Amniotic stem cell (primary cell): ENCODE results near the gene C1QL1.

ENCODE experiments used
- DNase-seq: peaks from one replicate; lab custom pipeline; 2025; lab: John Stamatoyannopoulos, UW

Gene C1QL1

DNA sequence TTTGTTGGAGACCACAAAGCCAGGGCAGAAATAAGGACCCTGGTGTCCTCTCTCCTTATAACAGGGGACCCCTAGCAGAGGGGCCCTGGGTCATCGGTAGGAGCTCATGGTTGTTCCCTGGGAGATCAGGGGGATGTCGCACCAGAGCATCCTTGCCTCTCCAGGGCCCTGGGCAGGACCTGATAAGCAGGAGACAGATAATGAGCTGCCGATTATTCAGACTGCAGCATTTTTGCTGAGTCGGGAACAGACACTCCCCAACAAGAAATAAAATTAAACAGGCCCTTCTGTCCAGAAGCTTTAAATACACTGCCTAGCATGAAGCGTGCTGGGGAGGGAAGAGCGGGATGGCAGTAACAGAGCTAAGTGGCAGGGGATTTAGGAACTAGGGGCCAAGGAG lies 37.4 kb downstream of the C1QL1 start:
- no peak for DNase-seq

DNA sequence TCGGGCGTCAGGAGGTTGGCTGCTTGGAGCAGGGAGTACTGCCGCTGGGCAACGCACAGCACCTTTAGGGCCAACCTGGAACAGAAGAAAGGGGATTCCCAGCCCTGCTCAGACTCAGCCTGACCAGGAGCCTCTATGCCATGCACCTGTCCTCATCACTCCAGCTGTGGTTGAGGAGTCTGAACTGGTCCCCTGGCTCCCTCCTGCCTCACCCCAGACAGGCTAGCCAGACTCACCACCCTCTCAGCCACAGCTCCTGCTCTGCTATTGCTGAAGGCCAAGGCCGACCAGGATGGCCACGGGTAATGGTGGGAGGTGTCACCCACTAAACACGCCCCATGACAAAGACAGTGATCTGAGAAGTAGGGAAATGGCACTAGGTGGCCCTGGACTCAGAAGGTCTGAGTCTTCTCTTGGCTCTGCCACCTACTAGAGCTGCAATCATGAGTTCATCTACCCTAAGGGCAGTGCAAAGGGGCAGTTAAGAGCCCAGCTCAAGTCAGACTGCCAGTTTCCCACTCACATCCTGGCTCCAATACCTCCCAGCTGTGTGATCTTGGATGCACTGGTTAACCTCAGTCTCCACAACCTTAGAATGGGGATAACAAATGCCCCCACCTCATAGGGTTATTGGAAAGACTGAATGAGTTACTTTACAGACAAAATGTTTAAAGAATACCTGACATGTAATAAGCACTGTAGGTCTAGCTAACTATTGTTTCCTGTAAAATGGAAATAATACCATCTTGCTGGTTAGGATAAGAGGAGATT lies 39.0 kb downstream of the C1QL1 start:
- DNase-seq = no peak

DNA sequence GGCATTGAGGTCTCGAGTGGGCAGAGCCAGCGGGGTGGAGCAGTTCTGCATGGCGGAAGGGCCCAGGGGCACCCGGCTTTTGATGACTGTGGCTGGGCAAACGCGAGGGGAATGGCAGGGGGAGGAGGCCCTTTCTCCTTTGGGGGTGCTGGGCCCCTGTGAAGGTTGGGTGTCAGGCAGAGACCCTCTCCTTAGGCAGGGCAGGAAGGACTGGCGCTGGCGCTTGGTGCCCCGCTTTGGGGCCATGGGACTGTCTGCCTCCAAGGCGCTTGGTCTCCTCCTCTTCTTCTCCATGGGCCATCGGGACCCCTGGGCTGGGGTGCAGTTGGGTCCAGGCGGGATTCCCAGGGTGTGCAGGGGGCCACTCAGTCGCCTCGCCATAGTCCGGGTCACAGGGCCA lies 40.0 kb downstream of the C1QL1 start:
- no peak for DNase-seq

DNA sequence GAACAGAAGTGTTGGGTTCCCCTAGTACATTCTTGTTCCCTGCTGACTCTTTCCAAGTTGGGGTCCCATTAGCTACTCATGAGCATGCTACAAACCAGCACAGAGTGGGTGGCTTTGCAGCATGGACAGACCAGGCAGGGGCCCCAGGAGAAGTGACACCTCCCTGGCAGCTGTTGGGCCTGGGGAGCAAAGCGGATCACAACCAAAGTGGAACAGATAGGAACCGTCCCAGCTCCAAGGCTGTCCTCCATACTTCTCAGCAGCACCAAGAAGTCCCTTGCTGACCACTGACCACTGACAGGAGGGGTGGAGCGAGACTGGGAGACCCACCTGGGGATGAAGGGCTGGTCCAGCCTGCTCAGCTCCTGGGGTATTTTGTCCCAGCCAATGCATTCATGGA lies 40.4 kb downstream of the C1QL1 start:
- DNase-seq = no peak

DNA sequence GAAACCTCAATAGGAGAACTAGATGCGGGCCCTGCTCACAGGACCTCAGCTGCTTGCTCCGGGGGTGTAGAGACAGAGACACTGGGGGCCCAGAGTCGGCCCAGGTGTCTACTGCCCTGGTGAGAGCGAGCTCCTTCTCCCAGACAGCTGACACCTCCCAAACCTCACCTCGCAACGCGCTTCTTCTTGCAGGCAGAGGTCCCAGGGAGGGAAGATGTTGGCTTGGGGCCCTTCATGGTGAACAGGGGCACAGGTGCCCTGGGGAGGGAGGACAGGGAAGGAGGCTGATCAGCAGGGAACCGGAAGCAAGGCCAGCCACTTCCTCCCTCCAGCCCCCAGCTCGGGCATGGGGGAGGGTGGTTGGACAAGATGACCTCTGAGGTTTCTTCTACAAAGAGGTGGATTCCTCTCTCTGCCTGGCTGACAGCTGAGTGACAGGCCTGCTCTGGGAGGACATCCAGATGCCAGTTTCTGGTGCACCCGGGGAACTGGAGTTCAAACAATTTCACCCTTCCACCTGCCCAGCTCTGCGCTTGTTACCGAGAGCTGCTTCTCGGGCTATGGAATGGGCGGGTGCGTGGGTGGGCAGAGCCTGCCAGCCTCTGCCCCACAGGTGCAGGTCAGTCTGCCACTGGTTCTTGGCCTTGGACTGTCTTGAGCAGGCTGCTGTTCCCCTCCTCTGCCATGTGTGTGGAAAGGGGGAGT lies 41.1 kb downstream of the C1QL1 start:
- no peak for DNase-seq

DNA sequence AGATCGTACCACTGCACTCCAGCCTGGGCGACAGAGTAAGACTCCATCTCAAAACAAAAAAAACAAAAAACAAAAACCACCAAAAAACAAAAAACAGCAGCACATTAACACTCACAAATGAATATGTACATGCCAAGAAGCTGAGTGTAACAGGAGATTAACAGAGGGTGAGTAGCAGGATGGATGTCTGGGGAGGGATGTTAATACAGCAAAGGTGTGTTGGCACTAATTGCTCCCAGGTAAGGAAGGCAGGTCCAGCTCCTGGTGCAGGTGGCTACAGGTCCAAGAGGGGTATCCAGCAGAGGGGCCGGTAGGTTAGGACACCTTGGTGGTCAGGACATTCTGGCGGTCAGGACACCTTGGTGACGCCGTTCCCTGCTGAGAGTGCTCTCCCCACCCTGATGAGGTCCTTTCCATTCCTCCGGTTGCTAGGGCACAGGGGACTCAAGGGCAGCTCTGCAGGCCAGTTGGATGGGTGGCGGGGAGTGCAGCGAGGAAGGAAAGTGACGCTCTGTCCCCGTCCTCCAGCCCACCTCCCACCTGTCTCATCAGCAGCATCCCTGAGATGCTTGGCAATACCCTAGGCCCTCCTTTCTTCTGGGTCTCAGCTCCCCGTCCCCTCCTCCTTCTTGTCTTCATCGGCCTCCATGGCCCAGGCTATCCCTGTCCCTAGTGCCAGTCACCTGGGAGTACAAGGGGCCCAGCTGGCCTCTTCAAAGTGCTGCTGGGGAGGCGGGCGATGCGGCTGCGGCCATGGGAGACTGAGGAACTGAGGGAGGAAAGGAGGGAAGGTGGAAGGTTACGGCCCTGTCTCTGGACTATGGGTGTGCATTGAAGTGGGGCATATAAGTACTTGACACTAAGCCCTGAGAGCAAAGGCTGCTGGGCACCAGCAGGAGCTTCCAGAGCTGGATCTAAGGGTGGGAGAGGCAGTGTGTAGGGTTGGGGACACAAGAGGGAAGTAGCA lies 42.1 kb downstream of the C1QL1 start:
- no peak for DNase-seq

DNA sequence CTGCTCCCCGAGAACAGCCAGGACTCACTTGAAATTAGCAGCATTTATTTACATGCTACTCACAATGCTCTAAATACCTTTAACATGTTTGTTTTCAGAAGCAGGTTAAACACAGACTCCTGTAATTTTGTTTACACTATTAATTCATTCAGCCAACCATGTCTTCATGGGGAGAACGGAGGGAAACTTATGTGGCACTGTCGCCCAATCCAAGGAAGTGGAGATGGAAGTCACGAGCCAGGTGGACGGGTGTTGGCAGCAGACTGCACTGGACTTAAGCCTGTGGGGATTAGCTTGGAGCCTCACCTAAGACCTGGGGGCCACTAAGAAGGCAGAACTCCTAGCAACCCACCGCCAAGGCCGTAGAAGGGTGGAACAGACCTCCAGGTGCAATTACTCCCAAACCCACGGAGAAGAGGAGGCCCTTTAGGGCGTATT lies 44.0 kb downstream of the C1QL1 start:
- no peak for DNase-seq

DNA sequence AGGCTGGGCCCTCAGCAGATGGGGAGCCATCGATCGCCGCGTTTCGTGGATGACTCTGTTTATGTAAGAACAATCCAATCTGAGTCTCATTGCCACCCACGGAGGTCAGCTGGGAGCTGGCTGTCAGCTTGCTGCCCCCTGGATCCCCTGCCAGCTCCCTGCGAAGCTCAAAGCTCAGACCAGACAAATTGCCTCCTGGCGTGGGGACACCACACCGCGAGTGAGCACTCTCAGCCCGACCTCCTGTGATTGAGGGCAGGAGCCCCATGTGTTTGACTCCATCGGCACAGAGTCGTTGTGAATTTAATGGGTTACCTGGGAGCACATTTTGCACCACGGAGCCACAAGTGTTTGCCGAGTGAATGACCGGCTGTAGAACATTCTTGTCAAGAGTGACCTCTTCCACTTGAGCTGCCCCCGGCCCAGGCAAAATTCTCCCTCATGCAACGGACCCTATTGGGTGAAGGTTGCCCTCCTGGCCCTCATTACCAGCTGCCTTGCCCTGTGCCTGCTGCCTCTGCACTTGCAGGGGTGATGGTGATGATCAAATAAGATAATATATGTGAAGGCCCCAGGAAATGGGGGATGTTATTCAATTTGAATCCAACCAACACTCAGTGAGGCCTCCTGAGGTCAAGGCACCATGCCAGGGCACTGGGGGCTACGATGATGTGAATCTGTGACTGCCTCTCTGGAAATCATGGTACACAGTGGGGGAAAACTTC lies 45.2 kb downstream of the C1QL1 start:
- no peak for DNase-seq

DNA sequence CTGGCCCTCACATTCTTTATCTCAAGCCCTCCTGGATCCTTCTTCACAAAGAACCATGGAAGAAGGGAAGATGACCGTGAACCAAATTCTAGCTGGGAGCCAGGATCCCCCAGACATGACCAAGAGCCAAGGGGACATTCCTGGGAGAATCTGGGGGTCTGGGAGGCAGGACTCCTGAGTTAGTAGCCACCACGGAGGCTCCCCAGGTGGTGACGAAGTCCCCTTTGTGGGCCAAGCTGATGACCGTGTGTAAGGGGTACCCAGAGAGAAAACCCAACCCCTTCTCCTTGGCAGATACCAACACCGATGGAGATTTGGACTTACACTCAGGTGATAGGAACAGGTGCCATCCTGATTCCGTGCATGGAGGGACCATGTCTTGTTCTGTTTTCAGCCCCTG lies 46.0 kb downstream of the C1QL1 start:
- DNase-seq = no peak

DNA sequence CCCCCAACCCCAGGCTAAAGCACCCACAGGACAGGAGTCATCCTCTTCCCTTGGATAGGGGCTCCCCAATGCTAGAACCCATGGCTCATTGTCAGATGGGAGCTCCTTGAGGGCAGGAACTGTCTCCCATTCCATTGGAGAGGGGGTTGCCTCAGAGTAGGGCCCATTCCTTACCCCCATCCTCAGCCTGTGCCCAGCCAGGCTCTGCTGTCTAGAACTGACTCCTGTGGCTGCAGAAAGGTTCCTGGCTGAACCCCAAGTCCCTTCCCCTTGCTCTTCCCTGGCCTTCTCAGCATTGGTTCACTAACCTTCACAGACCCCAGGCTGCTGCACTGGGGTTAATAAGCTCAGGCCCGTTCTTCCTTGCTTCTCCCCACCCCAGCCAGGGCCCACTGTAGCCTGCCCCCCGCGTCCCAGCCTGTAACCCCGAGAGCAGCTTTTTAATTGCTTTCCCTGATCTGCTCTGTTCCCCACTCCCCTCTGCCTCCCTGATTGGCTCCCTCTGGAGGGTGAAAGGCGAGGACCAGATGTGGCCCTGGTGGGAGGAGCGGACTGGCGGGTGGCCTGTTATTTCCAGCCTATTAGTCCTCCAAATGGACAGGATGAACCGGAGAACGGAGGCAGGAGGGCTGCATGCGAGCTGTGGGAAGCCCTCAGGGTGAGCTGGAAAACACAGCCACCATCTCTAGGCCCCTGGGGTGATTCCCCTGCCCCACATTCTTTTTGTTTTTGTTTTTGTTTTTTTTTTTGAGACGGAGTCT lies 46.8 kb downstream of the C1QL1 start:
- DNase-seq = no peak

DNA sequence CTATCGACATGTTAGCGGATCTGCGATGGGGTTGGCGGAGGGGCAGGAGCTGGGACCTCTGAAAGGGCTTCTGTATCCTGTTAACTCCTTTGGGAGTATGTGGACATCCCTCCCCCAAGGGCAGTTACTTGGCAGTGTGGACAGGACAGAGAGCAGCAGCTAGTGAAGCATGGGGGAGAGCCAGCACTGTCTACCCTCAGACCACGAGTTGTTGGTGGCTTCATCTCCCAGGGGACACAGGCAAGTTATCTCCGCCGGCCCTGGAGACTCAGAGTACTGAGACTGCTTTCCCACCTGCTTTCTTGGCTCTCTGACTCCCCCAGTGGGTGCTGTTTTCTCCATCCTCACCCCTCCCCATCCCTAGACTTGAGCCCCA lies 47.5 kb downstream of the C1QL1 start:
- DNase-seq = no peak

DNA sequence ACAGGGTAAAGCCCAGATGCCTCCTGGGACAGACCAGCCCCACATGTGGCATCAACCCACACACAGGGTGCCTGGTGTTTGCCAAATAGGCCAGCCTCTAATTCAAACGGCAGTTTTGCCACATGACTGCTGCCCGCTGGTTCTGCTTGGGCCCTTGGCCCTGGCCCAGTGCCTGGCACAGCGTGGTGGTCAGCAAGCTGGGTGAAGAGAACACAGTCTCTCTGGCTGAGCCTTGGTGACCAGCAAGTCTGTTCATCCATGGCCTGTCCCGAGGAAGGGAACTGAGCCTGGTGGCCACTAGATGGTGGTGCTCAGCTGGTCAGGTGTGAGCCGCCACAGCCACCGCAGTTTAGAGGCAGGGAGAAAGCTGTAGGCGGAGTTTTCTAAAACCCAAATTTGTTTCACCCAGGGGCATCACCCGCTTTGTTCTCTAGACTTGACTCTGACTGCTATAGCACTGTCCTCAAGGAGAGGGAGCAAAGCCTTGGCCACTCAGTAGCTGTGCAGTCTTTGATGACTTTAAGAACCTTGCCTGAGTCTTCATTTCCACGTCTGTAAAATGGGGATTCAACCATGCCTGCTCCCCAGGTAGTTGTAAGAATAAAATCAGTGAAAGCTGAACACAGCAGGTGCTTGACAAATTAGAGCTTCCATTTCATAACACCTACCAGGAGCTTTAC lies 48.1 kb downstream of the C1QL1 start:
- DNase-seq = peak; percentile 32

DNA sequence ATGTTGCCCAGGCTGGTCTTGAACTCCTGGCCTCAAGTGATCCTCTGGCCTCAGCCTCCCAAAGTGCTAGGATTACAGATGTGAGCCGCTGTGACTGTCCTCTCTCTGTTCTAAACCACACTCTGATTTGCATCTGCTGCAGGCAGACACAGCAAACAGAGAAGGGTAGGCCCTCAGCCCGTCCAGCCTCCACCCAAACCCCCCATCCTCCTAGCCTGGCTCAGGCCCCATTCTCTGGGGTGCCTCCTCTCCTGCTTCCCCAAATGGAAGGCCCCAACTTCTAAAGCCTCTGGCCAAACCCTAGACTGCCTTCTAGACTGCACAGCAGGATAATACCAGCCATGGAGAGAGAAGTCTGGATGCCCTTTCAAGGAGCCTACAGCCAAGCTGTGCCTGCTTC lies 48.7 kb downstream of the C1QL1 start:
- DNase-seq = no peak

DNA sequence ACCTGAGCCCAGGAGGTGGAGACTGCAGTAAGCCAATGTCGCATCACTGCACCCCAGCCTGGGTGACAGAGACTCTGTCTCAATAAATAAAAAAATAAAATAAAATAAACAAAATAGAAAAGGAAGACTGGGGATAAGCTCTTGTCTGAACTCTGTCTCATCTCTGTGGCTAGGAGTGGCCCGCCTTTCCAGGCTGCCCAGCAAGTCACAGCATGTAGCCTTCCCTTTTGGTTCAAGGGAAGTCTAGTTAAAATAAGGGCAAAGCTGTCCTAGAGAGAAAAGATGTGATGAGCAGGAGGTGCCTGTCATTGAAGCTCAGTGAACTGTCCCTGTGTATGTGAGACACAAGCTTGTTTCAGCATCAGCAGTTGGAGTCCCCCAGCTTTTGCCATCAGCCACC lies 50.1 kb downstream of the C1QL1 start:
- DNase-seq = no peak

DNA sequence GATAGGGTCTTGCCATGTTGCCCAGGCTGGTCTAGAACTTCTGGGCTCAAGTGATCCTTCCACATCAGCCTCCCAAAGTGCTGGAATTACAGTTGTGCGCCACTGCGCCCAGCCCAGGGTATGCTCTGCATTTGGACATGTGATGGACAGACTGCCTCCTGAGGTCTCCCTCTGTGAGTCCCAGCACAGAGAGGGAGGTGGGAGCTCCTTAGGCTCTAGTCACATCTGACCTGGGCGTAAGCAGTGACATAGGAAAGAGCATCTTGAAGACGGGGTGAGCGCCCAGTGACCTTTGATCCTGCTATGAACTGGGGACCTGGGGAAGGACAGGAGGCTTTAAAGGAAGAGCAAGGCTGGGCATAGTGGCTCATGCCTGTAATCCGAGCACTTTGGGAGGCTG lies 50.6 kb downstream of the C1QL1 start:
- no peak for DNase-seq

DNA sequence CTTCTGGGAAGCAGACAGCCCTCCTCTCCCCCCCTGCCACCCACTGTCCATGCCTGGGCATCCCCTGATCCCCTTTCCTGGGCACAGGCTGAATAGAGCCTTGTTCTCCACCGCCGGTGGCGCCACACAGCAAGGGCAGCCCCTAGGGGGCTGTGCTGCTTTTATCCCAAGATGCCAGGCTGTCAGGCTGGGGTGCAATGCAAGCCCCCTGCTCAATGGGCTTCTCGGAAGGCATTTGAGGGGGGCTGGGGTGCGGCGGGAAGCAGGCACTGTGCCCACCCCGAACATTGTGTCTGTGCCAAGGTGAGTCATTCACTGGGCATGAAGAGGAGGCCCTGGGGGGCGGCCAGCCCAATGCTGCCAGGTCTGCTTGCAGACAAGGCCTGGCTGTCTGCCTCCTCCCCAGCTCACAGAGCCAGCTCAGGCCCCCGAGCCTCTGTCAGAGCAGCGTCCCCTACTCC lies 51.3 kb downstream of the C1QL1 start:
- no peak for DNase-seq

DNA sequence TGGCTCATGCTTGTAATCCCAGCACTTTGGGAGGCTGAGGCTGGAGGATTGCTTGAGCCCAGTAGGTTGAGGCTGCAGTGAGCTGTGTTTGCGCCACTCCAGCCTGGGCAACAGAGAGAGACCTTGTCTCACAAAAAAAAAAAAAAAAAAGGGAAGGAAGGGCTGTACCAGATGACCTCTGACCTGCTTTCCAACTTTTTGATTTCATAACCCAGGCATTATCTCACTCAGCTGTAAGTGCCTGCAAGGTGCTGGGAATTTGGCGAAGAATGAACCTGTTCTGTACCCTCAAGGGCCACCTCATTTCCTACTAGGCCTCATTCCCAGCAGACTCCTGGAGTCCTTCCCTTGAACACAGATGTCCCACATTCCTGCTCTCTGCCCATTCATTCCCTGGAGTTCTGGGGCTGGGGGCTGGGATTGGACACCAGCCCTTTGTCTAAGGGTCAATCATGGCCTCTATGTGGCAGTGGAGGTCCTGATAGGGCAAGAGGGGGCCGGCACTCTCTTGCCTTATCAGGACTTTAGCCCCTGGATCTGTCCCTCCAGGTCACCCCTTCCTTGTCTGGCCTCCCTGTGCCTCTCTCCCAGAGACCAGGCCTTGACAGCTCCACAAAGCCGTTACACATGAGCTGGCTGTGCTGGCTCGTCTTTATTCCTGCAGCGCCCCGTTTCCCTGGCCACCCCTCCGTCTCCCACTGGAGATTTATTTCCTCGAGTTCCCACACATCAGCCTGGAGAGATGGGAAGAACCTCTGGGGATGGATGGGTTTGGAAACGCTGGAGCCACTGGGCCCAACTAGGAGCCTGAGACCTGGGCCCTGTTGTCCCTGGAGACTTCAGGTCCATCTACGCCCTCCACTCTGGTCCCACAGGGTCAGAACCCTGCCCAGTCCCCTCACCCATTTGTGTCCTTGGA lies 52.0 kb downstream of the C1QL1 start:
- no peak for DNase-seq

DNA sequence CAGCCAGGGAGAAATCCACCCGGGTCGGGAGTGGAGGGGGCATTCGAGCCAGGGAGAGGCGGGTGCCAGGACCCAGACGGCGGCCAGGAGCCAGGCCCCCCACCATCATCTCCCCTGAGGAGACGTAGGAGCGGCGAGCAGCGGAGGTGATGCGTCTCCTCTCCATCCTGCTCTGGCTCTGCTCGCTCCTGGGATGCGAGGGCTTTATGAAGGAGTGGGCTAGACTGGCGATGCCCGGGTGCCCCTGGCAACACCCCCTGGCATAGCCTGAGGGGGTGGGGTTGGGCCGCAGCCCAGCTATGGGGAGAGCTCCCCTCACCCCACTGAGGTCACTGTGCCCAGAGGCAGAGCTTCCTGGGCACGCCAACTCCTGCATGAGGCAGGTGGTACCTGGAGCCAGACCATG lies 52.8 kb downstream of the C1QL1 start, which contains the start of gene GFAP:
TSS of gene GFAP (minus strand) at position 180 of the 406 bp plus-strand sequence. CDS start at position 166, 14 bp downstream.
- DNase-seq = no peak

DNA sequence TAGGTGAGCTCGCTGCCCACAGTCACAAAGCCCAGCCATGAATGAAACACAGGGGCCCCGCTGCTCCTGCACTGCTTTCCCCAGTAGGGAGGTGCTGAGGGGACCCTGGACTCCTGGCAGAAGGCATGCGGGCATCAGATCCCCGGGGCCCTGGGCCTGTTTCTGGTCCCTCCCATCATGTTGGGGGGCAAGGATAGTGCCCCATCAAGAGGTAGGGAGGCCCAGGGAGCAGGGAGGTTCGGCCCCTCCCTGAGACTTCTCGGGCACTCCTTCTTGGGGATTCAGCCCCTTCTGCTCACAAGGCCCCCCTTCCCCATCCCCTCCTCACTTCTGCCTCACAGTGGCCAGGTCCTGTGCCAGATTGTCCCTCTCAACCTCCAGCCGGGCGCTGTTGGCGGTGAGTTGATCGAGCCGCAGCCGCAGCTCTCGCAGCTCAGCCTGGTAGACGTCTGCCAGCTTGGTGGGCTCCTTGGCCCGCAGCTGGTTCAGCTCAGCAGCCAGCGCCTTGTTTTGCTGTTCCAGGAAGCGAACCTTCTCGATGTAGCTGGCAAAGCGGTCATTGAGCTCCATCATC lies 53.3 kb downstream of the C1QL1 start:
- DNase-seq = no peak
